Transverse colon (tissue), 4 donors: Measurements from ENCODE around the gene PRKCE. TPM values are rescaled to one million over a fixed set of nuclear protein-coding genes. Genes with fewer than 3 reads are reported as not detected.

Experiments used
- DNase-seq: peaks from one replicate; pipeline ENCODE4 v3.0.0-alpha.2; 2019
- H3K27ac ChIP-seq, 4 donors: fragments of 200-600 bp; sonication (generic); 2 replicates each; pipeline ENCODE4 v1.5.1; 2016 to 2018; ENCODE audit warnings: inconsistent platforms in 4 of 4
- H3K27me3 ChIP-seq: fragments of 200-600 bp; sonication (generic); 2 replicates; pipeline ENCODE4 v1.5.1; 2017; ENCODE audit warnings: inconsistent platforms
- H3K36me3 ChIP-seq, 4 donors: fragments of 200-600 bp; sonication (generic); 2 replicates each; pipeline ENCODE4 v1.5.1; 2017 to 2019; ENCODE audit warnings: inconsistent platforms in 4 of 4
- H3K4me1 ChIP-seq, 4 donors: fragments of 200-600 bp; sonication (generic); 2 replicates each; pipeline ENCODE4 v1.5.1; 2017 to 2020; ENCODE audit warnings: inconsistent platforms in 4 of 4
- H3K4me3 ChIP-seq, 4 donors: fragments of 200-600 bp; sonication (generic); 1 replicate in 1 of 4; 2 replicates in 3 of 4; pipeline versions ENCODE4 v1.5.1 to v1.6.1; 2017 to 2019; ENCODE audit warnings: inconsistent platforms in 4 of 4
- H3K9me3 ChIP-seq, 2 donors: fragments of 200-600 bp; sonication (generic); 2 replicates each; pipeline ENCODE4 v1.5.1; 2017 to 2019; ENCODE audit warnings: inconsistent platforms in 2 of 2
- CTCF ChIP-seq, 5 experiments: fragments of 200-600 bp in 3 of 5; fragments of 450-650 bp in 2 of 5; sonication (generic) in 3 of 5; IDR thresholded peaks; 1 replicate in 2 of 5; 2 replicates in 3 of 5; pipeline ENCODE4 v1.5.1; 2016 to 2017; ENCODE audit warnings: antibody characterized with exemption in 5 of 5, inconsistent platforms in 3 of 5, mild to moderate bottlenecking in 2 of 5, moderate library complexity in 1 of 5
- EP300 ChIP-seq: sonication (generic); formaldehyde crosslinking; IDR thresholded peaks from one replicate; pipeline ENCODE4 v1.6.1; 2017; ENCODE audit warnings: antibody characterized with exemption, low read depth
- POLR2A ChIP-seq: fragments of 450-650 bp; IDR thresholded peaks from one replicate; pipeline ENCODE4 v1.6.1; 2016; ENCODE audit warnings: antibody characterized with exemption, mild to moderate bottlenecking, moderate library complexity
- POLR2AphosphoS5 ChIP-seq, 3 donors: sonication (generic); formaldehyde crosslinking; IDR thresholded peaks; one replicate each; pipeline ENCODE4 v1.6.1; 2016; ENCODE audit warnings: antibody characterized with exemption in 3 of 3
- WGBS, 2 donors: methylation state at CpG; one replicate each; pipeline ENCODE4 v1.1.5; 2018; ENCODE audit warnings: low coverage in 1 of 2; 5-methylcytosine and 5-hydroxymethylcytosine counted together
- in situ Hi-C, 4 donors: fragments of 200-750 bp; cut with MboI; loops; one replicate each; pipeline versions ENCODE4 v1.15.0 to v1.15.1; 2017; ENCODE audit warnings: low sequenced_read_pairs in 3 of 4, low pct_ligation_motif_present in 1 of 4, low pct_unique_long_range_greater_than_20kb in 1 of 4
- intact Hi-C: fragments of 100-400 bp; cut with DNase I; formaldehyde crosslinking; loops from one replicate; pipeline ENCODE4 v1.15.1; 2023; ENCODE audit warnings: low total_unique reads
- total RNA-seq, 4 donors: library from RNA; depleted of rRNA; stranded (reverse); fragments of >200 nt; gene quantifications; one replicate each; pipeline ENCODE4 v1.1.0, GENCODE V29; 2016

Gene PRKCE
- total RNA-seq, 4 donors from 2014 or later = 8.6 to 20.6 (median 11.3) TPM

- intact Hi-C loops (no loop called here), in situ Hi-C loops (loop anchor here in 1 of 4 donors (25.0 kb wide), 1 partner anchor 595 kb away; no protein-coding TSS in a partner anchor)
- WGBS, 2 donors = 66 to 85% methylated on average over 2 to 3 of the region's 3 CpGs
- peaks cover 9 to 51% (median 23%) of the 10 kb centered on the region in 4 donors for H3K4me1 ChIP-seq
- DNase-seq = no peak
- H3K4me3 ChIP-seq = no peak overlapping the region
- peak overlapping the region in 2 of 4 donors; percentile 0 to 39 for H3K27ac ChIP-seq
- H3K36me3 ChIP-seq = no peaks in the 10 kb centered on the region
- H3K27me3 ChIP-seq = no peaks in the 10 kb centered on the region
- H3K9me3 ChIP-seq = no peaks in the 10 kb centered on the region
- TF ChIP-seq CTCF (IDR thresholded peaks at IDR 0.05) = no peak
- no peak for TF ChIP-seq POLR2AphosphoS5 (IDR thresholded peaks at IDR 0.05)
- TF ChIP-seq EP300 = no peak
- no peak for TF ChIP-seq POLR2A
Observed at GRCh38 chr2:46042711-46043110, 391.2 kb downstream of the PRKCE start.

GRCh38 chr2:46045888-46046287 is 394.4 kb downstream of the PRKCE start:
- Histone ChIP-seq H3K4me3 (no peak overlapping the region), H3K27me3 (no peaks in the 10 kb centered on the region), H3K4me1 (peaks cover 0 to 20% (median 15%) of the 10 kb centered on the region in 4 donors), H3K36me3 (no peaks in the 10 kb centered on the region), H3K9me3 (no peaks in the 10 kb centered on the region), H3K27ac (no peak overlapping the region)
- intact Hi-C loops = no loop called here
- TF ChIP-seq CTCF (IDR thresholded peaks at IDR 0.05) (no peak), POLR2A (no peak), POLR2AphosphoS5 (IDR thresholded peaks at IDR 0.05) (no peak), EP300 (no peak)
- DNase-seq = no peak
- in situ Hi-C loops = loop anchor here in 1 of 4 donors (25.0 kb wide), 1 partner anchor 591 kb away; no protein-coding TSS in a partner anchor

GRCh38 chr2:46047290-46047689 is 395.8 kb downstream of the PRKCE start:
- Histone ChIP-seq H3K4me1 (peaks cover 0 to 10% (median 8%) of the 10 kb centered on the region in 4 donors), H3K4me3 (no peak overlapping the region), H3K36me3 (no peaks in the 10 kb centered on the region), H3K27ac (no peak overlapping the region), H3K9me3 (no peaks in the 10 kb centered on the region), H3K27me3 (no peaks in the 10 kb centered on the region)
- intact Hi-C loops = no loop called here
- TF ChIP-seq EP300 (no peak), CTCF (IDR thresholded peaks at IDR 0.05) (no peak), POLR2AphosphoS5 (IDR thresholded peaks at IDR 0.05) (no peak), POLR2A (no peak)
- DNase-seq = no peak
- in situ Hi-C loops = loop anchor here in 1 of 4 donors (25.0 kb wide), 1 partner anchor 590 kb away; no protein-coding TSS in a partner anchor
- 59 to 81% methylated on average over 4 to 5 of the region's 5 CpGs for WGBS, 2 donors

GRCh38 chr2:46048693-46049092 is 397.2 kb downstream of the PRKCE start:
- in situ Hi-C loops = loop anchor here in 1 of 4 donors (25.0 kb wide), 1 partner anchor 589 kb away; no protein-coding TSS in a partner anchor

More at GRCh38 chr2:46048693-46049092, 397.2 kb downstream of the PRKCE start:
- no peaks in the 10 kb centered on the region for H3K36me3 ChIP-seq
- TF ChIP-seq POLR2AphosphoS5 (IDR thresholded peaks at IDR 0.05) (no peak), CTCF (IDR thresholded peaks at IDR 0.05) (no peak), EP300 (no peak), POLR2A (no peak)
- 92% methylated on average over 2 of the region's 2 CpGs; no CpG with 5 or more reads in 1 of the 2 donors for WGBS, 2 donors
- no peak overlapping the region for H3K4me3 ChIP-seq
- intact Hi-C loops = no loop called here
- H3K4me1 ChIP-seq = no peaks in the 10 kb centered on the region
- H3K27ac ChIP-seq = no peak overlapping the region
- H3K27me3 ChIP-seq = no peaks in the 10 kb centered on the region
- no peak for DNase-seq
- no peaks in the 10 kb centered on the region for H3K9me3 ChIP-seq
